G401.6 (cell line): ENCODE measurements around the gene PIK3AP1.
"Not testable (repeated sequence)": the region's sequence is repeated elsewhere in the genome, so short reads cannot be mapped to it uniquely, and the experiment has no call there.

Experiments used
- FAIRE-seq: peaks from 2 replicates; lab custom pipeline; 2012; peaks lifted over from hg19 to GRCh38; lab: Jason Lieb, UNC

PIK3AP1 gene

DNA sequence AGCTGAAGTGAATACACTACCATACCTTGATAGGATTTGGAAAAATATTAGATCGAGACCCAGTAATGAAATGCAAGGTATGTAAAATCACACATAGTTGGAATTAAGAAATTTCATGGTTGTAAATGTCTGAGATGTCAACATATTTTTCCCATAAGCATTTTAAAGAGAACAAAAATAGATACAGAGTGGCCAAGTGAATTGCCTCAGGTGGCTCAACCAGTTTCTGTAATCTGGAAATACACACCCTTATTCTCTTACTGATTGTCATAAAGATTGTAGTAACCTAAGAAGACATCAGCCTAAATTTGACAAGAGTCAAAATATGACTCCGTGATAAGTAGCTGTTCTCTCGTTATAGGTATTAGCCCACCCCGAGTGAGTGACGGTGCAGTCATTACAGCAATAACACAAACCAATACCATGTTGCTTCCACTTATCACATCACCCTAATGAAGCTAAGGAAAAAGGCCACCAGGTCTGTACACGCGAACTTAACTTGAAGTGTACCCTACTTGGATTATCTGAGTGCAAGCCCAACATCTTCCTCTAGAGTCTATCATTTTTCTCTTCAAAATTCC lies 23.4 kb downstream of the PIK3AP1 start:
- no peak for FAIRE-seq

GRCh38 chr10:96695975-96696634 lies 24.2 kb downstream of the PIK3AP1 start:
- FAIRE-seq: no peak

GRCh38 chr10:96695366-96695765 lies 24.9 kb downstream of the PIK3AP1 start:
- no peak for FAIRE-seq

DNA sequence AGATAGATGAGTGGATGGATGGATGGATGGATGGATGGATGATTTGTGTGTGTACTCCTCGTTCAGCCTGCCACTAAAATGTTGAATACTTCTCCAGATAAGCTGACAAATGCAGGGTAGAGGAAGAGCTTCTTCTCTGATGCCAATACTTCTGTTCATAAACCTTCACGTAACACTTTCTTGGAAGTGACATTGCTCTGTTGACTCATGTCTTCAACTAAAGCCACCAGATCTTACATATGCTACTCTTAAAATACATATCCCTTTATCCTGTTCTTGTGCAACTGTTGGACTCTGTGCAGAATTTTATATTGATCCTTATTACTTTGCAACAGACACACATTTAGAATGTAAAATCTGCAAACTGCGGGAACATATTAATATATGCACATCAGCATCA lies 26.9 kb downstream of the PIK3AP1 start:
- FAIRE-seq: no peak

DNA sequence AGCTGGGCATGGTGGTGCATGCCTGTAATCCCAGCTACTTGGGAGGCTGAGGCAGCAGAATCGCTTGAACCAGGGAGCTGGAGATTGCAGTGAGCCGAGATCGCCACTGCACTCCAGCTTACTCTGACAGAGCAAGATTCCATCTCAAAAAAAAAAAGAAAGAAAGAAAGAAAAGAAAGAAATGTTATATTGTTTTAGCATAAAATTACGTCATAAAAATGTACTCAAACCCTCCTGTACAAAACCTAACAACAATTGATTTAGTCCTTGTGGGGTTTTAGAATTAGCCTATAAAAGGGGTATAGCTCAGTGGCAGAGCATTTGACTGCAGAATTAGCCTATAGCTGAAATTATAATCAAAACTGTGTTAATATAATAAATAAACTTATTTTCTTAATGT lies 27.9 kb downstream of the PIK3AP1 start:
- FAIRE-seq: no peak

GRCh38 chr10:96691761-96692160 lies 28.6 kb downstream of the PIK3AP1 start:
- no peak for FAIRE-seq

DNA sequence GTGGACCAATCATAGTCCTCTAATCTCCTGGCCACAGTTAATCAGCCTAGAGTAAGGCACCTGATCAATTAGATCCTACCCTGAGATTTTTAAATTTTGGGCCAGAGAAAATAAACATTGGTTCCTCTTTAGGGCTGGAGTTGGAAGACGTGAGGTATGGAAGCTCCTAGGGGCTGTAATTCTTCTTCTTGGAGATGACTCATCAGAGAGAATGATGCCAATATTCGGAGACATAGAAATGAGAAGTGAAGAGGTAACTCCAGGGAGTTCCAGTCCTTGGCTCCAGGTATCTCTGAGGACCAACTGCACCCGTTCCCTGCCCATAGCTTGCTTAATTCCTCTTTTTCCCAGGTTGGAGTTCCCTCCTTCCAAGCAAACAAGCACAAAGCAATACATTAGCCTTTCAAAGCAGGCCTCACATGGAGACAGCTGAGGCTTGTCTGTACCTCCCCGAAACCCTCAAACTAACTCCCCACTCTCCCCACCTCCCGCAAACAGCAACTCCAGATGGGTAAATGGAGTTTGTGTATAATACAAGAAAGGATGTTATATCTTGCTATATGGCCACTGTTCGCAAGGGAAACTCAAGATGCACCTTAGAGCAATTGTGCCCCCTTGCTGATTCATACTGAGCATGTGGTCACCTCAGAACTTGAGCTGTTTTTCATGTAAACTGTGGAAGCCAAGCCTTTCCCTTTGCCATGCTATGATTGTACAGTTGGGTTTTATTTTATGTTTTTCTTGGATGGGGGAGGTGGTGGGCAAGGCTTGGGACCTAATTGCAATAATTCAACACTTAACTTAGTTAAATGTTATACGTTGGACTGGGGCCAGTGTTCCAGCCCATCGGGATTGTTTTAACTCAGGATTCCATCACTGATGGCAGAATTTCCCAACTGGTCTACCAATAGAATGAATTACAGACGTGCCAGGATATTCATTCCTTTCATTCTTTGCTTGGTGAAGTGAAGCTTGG lies 29.3 kb downstream of the PIK3AP1 start:
- FAIRE-seq: no peak

DNA sequence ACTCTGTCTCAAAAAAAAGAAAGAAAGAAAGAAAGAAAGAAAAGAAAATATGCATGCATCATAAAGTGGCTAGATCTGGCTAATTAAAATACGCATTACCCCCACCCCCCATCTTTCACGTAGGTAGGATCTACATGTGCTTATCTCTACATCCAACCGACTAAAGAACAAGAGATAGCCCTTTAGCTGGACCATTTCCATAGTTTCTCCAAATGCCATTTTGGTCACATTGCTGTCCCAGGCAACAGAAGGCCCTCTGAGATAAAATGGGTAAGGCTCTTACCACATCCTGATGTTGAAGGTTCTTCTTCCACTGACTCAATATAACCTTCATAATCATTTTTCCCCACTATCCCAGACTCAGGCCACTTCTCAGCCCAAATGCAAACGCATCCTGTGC lies 31.5 kb downstream of the PIK3AP1 start:
- FAIRE-seq: no peak

GRCh38 chr10:96687317-96688012 lies 32.8 kb downstream of the PIK3AP1 start:
- FAIRE-seq: no peak

DNA sequence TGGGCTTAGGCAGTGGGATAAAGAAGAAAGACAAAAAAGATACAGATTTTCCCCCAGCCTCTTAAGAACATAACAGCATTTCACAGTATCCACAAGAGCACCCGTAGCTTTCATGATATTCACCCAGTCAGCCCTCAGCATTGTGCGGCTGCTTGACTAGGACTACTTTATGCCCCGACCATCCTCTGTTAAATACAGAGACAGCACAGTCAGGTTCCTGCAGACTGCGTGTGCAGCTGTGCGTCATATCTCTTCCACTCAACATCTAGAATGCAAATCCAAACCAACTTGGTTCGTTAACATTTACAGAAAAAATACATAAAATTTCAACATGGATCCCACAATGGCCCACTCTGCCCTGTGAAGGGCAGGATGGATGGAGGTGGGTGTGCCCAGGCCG lies 33.8 kb downstream of the PIK3AP1 start:
- no peak for FAIRE-seq

GRCh38 chr10:96685306-96685705 lies 35.0 kb downstream of the PIK3AP1 start:
- no peak for FAIRE-seq

DNA sequence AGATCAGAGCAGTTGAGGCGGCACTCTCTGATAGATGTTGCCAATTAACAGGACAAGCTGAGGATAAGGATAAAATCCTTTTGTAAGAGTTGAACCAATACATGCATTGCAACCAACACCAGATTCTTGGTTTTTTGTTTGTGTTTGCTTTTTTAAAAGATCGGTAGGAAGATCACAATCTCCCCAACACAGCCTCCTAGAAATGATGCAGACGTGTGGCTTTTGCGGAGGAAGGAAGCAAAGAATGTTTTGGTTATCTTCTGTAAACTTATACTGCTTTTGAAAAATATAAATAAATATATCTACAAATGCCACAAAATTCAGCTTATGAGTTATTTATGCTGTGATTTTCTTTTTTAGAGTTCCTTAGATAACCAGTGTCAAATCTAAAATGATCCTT lies 35.5 kb downstream of the PIK3AP1 start:
- FAIRE-seq: no peak

GRCh38 chr10:96683710-96684109 lies 36.6 kb downstream of the PIK3AP1 start:
- FAIRE-seq: no peak

- FAIRE-seq: no peak
These were observed 37.2 kb downstream of the PIK3AP1 start for GRCh38 chr10:96683065-96683464.

- FAIRE-seq: no peak
These were observed 38.8 kb downstream of the PIK3AP1 start for GRCh38 chr10:96681524-96681923.

DNA sequence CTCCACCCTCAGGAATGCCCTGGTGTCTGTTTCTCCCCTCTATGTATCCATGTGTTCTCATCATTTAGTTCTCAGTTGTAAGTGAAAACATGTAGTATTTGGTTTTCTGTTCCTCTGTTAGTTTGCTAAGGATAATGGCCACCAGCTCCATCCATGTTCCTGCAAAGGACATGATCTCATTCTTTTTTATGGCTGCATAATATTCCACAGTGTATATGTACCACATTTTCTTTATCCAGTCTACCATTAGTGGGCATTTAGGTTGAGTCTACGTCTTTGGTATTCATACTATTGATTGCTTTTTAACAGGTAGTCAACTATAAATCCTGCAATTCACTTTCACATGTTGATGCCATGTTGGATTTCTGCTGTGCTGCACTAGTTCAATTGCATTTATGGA lies 39.9 kb downstream of the PIK3AP1 start:
- FAIRE-seq: not testable (repeated sequence)

DNA sequence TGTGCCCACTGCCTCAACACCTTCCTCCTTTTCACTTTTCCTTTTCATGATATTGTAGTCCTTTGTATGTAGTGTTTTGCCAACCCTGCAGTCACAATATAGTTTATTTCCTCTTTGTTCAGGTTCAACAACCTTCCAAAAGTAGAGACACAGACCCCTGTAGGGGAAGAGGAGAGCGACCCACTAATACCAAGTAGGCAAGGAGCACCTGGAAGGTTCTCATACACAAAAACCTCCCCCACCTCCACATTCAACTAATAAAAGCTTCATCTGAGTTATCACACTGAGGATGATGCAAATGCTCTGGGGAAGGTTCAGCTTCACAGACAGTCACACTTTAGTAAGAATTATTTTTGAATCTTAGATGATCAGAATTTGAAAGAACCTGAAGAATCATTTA lies 41.6 kb downstream of the PIK3AP1 start:
- FAIRE-seq: no peak

GRCh38 chr10:96676272-96677112 lies 43.8 kb downstream of the PIK3AP1 start:
- FAIRE-seq: no peak

- FAIRE-seq: no peak
These were observed 44.5 kb downstream of the PIK3AP1 start for GRCh38 chr10:96675846-96676245.

DNA sequence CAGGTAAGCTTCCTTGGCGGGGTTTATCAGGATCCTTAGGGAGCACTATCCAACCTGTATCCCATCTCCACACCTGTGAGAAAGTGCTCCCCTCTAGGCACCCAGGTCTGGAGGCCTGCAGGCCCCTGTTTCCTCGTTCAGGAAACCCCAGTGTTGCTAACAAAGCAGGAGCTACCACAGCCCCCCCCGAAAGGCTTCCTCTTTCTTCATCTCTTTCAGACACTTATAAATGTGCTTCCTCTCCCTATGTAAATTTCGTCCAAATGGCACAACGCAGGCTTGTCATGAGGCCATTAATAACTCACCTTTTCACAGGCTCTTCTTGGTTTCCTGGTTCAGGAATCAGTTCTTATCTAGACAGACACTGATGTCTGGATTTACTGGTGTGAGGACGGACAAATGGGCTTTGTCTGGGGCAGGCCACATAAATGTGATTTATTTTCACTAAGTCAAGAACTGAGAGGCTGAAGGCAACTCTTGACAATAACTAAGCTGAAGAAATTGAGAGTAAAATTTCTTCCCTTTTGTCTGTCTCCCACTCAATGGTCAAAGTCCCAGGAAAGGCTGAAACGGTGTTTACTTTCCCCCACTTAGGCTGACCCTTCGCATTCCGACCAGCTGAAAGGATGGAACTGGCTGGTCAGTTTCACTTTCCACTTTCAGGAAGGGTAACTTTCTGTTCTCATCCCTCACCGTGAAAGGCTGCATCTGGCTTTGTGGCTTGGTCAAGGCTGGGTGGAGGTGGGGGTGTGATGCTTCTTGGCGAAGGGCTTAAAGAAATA lies 46.8 kb downstream of the PIK3AP1 start:
- FAIRE-seq: no peak
